Measurements from ENCODE around the gene TIMM50. TPM values are rescaled to one million over a fixed set of nuclear protein-coding genes. Genes with fewer than 3 reads are reported as not detected.
"Not testable (repeated sequence)": the region's sequence is repeated elsewhere in the genome, so short reads cannot be mapped to it uniquely, and the experiment has no call there.

Gene TIMM50
- 28.0 TPM for total RNA-seq

GRCh38 chr19:39480337-39481228 is at the start of gene TIMM50:
Gene TIMM50, plus strand, starts transcription at chr19:39480838. Its CDS starts 16 bp downstream, at chr19:39480854.
- peak; percentile 90 for DNase-seq

GRCh38 chr19:39432677-39433025 is 48.0 kb upstream of the TIMM50 start:
- DNase-seq = no peak

GRCh38 chr19:39433480-39434079 is 47.1 kb upstream of the TIMM50 start:
- DNase-seq = no peak

DNA sequence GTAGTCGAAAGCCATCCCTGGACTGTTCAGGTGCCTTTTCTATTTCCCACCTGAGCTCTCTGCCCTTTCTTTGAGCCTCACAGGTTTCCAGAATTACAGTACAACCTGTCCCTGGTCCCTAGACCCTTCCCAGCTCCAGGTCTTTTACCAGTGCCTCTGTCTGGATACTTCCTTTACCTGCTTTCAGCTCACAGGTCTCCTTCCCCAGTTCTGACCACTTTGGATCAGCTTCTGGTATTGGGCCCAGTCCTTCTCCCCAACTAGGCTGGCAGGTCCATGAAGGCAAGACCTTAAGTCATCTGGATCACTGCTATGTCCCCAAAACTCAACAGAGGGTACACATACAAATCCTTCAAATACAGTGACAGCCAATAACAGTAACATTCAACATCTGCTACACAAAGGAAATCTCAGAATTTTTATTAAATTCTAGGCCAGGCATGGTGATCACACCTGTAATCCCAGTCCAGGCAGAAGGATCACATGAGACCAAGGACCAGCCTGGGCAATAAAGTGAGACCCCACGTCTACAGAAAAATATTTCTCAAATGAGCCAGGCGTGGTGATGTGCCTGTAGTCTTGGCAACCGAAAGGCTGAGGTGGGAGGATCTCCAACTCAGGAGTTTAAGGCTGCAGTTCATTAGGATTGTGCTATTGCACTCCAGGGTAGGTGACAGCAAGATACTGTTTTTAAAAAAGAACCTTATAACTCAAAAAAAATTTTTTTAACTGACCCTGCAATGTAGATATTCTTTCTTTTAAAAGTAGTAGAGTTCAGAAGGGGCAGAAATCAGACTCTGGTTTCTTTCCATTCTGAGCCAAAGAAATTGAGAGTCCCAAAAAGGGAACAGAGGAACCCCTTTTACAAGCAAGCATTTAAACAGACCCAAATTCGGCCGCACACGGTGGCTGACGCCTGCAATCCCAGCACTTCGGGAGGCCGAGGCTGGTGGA is 46.2 kb upstream of the TIMM50 start:
- DNase-seq = no peak

- DNase-seq = peak; percentile 96
Observed at GRCh38 chr19:39435499-39436349, 44.9 kb upstream of the TIMM50 start, which contains the start of gene RPS16. Gene RPS16, minus strand, starts transcription at chr19:39435949. Its CDS starts 54 bp downstream, at chr19:39435895.

DNA sequence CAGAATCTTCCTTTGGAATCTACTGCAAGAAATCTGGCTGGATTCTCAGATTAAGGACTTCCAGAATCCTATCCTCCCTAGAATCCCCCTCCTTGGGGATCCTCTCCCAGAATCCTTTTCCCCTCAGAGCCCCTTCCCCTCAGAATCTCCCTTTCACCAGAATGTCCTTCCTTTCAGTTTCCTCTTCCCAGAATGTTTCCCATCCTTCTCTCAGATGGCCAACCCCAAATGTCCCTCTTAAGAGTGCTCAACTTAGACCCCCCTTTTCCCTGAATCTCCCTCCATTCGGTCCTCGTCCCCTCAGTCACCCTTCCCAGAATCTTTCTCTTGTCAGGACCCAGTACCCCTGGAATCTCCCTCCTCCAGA is 44.3 kb upstream of the TIMM50 start:
- DNase-seq = no peak

DNA sequence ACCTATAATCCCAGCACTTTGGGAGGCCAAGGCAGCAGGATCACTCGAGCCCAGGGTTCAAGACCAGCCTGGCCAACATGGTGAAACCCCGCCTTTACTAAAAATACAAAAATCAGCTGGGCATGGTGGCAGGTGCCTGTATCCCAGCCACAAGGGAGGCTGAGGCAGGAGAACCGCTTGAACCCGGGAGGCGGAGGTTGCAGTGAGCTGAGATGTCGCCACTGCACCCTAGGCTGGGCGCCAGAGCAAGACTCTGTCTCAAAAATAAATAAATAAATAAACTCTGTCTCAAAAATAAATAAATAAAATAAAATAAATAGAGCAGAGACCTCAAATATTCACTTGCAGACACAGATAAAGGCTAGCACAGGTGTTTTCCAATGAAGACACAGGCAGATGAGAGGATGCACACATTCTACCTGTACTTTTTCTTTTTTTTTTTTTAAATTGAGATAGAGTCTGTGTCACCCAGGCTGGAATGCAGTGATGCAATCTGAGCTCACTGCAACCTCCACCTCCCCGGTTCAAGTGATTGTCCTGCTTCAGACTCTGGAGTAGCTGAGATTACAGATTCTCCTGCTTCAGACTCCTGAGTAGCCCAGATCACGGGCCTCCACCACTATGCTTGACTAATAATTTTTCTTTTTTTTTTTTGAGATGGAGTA is 42.2 kb upstream of the TIMM50 start:
- no peak for DNase-seq

- DNase-seq = no peak
Observed at GRCh38 chr19:39444598-39445195, 35.9 kb upstream of the TIMM50 start.

- DNase-seq = peak; percentile 97
Observed at GRCh38 chr19:39445196-39446111, 35.2 kb upstream of the TIMM50 start, which contains the start of gene SUPT5H. Gene SUPT5H, plus strand, starts transcription at chr19:39445582. Its CDS starts 309 bp downstream, at chr19:39445891.

GRCh38 chr19:39446365-39447084 is 34.1 kb upstream of the TIMM50 start:
- DNase-seq = no peak

GRCh38 chr19:39448271-39448670 is 32.4 kb upstream of the TIMM50 start:
- no peak for DNase-seq

- DNase-seq = no peak
Observed at GRCh38 chr19:39449116-39449797, 31.4 kb upstream of the TIMM50 start.

DNA sequence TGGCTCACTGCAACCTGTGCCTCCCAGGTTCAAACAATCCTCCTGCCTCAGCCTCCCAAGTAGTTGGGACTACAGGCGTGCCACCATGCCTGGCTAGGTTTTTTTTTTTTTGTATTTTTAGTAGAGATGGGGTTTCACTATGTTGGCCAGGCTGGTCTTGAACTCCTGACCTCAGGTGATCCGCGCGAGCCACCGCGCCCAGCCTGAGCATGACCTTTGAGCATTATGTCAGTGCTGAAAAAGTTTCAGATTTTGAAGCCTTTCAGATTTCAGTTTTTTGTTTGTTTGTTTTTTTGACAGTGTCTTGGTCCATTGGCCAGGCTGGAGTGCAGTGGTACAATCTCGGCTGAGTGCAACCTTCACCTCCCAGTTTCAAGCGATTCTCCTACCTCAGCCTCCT is 29.4 kb upstream of the TIMM50 start:
- DNase-seq = not testable (repeated sequence)

DNA sequence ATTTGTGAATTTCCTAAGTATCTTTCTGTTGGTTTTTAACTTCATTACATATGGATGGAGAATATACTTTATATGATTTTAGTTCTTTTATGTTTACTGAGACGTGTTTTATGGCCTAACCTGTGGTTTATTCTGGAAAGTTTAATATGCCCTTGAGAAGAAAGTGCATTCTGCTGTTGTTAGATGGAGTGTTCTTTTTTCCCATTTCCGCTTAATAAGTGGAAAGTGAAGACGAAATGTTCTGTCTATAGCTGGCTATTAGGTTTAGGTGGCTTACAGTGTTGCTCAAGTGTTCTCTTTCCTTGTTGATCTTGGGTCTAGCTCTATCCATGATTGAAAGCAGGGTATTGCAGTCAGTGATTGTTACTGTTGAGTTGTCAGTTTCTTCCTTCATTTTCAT is 17.2 kb upstream of the TIMM50 start:
- DNase-seq = no peak

- DNase-seq = no peak
Observed at GRCh38 chr19:39465956-39466747, 14.5 kb upstream of the TIMM50 start.

DNA sequence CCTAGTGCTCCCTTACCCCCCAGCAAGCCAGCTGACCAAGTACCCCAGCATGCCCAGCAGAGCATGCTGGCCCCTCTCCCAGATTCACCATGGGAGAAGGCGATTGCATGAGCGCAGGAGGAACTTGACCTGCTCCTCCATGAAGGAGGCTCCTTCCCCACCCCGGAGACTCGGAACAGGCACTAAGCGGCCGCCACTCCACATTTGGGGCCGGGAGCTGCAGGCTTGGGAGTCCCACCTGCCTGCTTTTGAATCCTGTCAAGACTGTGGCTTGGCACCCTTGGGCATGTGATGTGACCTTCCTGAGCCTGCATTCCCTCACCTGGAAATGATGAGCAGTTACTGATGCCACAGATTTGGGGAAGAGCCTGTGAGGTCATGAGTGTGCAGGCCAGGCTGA is 12.7 kb upstream of the TIMM50 start:
- no peak for DNase-seq

GRCh38 chr19:39469036-39469435 is 11.6 kb upstream of the TIMM50 start:
- DNase-seq = no peak

Data from skin of body (tissue), 2 donors.